ENCODE measurements around the gene AMELX.

Gene AMELX

GRCh38 chrX:11293113-11293512 lies at the start of gene AMELX:
Gene AMELX, plus strand, starts transcription at chrX:11293413. Its CDS starts 1,376 bp downstream, at chrX:11294789.
- DNase-seq = no peak

DNA sequence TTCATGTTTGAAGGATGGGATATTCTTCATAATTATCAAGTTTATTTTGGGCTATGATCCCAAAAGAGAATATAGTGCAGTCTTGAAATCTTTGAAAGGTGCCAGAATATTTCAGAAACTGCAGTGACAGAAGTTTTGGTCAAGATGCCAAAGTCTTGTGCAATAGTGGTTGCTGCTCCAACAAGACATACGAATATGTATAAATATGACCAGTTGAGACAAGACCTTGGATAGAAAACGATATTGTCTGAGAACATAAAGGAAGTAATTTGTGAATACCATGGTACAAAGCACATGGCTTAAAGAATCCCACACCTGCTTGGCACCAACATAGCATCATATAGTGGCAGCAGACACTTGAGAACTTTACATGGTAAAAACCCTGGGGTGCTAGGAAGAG lies 48.6 kb upstream of the AMELX start:
- no peak for DNase-seq

GRCh38 chrX:11254417-11255109 lies 38.6 kb upstream of the AMELX start:
- DNase-seq = no peak

DNA sequence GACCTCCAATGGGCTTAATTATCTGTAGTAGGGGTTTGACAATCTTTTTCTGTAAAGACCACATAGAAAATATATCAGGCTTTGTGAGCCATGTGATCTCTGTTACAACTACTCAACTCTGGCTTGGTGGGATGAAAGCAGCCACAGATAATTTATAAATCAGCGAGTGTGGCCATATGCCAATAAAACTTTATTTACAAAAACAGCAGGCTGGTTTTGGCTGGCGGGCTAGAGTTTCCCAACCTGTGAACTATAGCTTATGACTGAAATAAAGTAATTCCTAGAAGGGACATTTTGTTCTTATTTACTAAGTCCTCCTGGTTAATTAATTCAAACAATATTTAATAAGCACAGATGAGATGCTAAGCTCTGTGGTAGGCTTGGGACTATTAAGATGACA lies 35.9 kb upstream of the AMELX start:
- DNase-seq = no peak

DNA sequence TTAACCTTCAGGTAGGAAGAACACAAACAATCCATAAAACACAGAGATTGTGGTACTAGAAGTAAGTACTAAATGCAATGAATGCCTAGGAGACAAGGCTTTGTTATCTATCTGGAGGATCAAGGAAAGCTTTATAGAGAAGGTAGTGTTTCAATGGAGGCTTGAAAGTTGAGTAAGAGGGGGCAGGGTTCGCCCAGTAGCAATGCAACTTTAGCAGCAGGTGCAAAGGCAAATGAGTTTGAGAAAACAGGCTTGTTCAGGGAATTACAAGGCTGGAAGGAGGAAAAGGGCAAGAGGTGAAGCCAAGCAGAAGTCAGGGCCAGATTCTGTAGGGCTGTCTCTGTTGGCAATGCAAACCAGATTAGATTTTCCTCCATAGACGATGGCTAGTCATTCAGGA lies 35.5 kb upstream of the AMELX start:
- DNase-seq = no peak

GRCh38 chrX:11259437-11259836 lies 33.8 kb upstream of the AMELX start:
- DNase-seq = no peak

GRCh38 chrX:11261260-11261659 lies 32.0 kb upstream of the AMELX start:
- no peak for DNase-seq

DNA sequence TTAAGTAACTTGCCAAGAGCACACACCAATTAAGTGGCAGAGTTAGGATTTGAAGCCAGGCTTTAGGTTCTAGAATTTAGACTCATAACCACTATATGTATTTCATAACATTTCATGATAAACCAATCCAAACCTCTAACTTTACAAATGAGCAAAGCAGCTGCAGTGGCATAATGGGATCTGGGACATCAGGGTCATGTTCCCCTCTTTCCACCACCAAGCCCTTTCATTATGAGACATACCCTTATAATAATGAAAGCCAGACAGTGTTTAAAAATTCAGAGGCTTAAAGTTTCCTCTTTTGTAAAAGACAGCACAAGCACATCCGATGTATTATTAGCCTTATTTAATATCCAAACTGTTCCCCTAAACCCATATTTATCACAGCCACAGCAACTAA lies 28.3 kb upstream of the AMELX start:
- DNase-seq = no peak

DNA sequence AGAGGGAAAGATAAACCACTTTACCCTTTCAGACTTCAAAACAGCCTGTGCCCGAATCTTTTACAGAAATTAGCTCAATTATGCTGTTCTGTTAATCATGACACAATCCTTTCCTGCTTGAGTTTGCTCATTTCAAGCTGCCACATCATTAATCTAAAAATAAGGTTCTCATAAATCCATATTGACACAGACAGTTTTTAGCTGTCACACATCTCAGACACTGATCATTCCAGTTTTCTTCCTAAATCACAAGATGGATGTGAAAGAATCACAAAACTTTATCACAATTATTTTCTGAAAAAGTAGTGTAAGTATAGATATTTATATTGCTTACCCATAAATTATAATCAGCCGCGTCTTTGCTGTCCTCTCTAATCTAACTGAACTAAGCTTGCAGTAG lies 27.9 kb upstream of the AMELX start:
- no peak for DNase-seq

DNA sequence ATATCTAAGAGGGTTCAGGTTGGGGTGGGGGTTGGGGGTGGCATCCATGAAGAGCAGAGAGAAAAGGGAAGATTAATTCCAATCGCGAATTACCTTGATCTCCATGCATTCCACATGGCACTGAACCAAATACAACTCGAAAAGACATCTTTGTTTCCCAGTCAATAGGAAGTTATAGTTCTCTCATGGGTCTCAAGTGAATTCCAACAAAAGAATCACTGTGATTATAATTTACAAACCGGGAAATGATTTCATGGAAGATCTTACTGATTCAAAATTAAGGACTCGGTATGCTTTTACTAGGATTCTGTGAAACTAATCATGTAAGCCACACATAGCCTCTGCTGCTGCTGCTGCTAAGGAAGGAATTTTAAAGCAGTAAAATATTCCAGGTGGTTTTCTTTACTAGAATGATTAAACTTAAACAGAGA lies 26.6 kb upstream of the AMELX start:
- DNase-seq = no peak

- DNase-seq = no peak
Measured at GRCh38 chrX:11267425-11267824, 25.8 kb upstream of the AMELX start.

DNA sequence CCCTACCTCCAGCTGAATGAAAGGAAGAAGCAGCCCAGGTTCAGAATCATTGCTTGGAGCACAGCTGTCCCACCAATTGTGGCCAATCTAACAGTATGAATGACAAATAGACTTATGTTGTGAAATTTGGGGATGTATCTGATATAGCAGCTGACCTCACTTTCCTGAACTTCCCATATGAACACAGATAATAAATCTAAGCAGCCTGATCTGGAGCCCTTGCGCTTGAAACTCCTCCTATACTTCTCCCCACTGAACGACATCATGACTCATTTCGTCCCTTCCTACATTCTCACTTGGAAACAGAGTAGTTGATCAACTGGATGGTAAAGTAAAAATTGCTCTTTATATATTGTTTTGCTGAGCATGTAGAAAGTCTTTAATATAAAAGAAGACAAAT lies 24.2 kb upstream of the AMELX start:
- no peak for DNase-seq

GRCh38 chrX:11269996-11270395 lies 23.2 kb upstream of the AMELX start:
- DNase-seq = no peak

DNA sequence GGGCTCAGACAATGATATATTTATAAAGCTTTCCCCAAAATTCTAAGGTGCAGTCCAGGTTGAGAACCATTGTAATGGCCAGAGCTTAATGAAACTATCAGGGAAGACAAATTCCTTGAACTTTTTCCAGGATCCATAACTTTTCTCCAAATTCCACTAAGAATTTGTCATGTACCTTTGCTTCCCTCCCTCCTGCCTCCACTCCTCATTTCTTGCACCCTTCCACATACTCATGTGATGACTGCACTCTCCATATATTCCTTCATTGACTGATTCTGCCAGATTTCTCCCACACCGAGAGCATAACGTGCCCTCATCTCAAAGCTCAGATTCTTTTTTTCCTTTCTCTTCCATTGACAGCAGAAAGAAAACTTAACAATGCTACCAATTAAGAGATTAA lies 20.9 kb upstream of the AMELX start:
- DNase-seq = no peak

- no peak for DNase-seq
Measured at GRCh38 chrX:11272863-11273262, 20.4 kb upstream of the AMELX start.

DNA sequence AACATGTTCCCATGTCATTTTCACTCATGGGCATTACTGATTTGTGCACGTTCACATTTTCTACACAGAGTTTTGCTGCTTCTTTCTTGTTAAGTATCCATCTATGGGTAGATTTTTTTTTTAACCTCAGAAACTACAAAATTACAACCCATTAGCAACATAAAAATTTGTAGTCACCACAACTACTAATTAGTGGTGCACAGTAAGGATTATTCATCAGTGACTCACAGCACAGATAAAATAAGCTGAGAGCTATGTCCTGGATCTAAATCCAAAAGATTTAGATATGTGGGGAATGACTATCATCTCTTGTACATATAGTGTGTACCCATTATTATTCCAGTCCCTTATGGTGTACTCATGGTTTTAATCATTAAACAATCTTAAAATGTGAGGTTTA lies 19.7 kb upstream of the AMELX start:
- no peak for DNase-seq

DNA sequence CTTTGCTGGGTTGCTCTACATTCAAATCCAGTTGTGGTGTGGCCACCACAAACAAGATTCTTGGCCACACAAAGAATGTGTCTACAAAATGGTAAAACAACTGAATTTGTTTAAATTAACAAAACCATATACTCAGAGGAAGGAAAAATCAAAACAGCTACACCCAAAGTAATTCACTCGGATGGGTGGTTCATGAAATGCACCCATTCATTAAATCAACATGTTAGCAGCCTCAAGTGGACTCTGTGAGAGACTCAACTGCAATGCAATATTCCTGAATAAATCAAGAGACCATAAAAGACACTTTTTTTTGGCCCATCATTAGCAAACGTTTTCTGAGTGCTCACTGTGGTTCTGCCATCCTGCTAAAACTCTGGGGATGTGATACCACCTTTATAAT lies 11.2 kb upstream of the AMELX start:
- DNase-seq = no peak

DNA sequence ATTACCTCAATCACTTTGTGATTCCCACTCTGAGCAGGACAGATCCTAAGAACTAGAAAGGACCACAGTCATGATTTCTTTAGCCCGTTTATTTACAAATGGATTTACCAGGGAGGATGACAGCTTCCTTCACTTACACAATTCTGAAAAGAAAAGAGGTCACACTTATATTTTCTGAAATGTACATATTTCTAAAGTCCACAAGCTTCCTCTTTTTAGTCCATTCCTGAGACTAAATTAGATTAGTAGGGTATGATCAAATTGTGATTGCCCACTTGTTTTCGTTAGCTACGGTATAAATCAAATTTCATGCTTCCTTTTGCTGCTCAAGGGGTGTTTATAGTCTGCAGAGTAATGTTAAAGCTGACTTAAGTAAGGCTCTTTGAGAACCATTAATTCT lies 7.6 kb upstream of the AMELX start:
- no peak for DNase-seq

- no peak for DNase-seq
Measured at GRCh38 chrX:11287505-11287904, 5.7 kb upstream of the AMELX start.

- no peak for DNase-seq
Measured at GRCh38 chrX:11290416-11291102, 2.7 kb upstream of the AMELX start.

GRCh38 chrX:11296051-11296450 lies 2.8 kb downstream of the AMELX start:
- no peak for DNase-seq

DNA sequence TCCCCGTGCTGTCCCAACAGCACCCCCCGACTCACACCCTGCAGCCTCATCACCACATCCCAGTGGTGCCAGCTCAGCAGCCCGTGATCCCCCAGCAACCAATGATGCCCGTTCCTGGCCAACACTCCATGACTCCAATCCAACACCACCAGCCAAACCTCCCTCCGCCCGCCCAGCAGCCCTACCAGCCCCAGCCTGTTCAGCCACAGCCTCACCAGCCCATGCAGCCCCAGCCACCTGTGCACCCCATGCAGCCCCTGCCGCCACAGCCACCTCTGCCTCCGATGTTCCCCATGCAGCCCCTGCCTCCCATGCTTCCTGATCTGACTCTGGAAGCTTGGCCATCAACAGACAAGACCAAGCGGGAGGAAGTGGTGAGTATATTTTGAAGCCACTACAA lies 5.4 kb downstream of the AMELX start:
- no peak for DNase-seq

DNA sequence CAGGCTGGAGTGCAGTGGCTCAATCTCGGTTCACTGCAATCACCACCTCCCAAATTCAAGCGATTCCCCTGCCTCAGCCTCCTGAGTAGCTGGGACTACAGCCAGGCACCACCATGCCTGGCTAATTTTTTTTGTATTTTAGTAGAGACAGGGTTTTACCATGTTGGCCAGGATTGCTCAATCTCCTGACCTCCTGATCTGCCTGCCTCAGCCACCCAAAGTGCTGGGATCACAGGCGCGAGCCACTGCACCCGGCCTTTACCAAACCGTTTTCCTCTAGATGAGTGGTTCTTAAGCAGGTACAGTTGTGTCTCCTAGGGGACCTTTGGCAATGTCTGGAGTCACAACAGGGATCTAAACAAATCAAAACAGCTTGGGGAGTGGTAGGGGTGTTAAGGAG lies 11.6 kb downstream of the AMELX start:
- no peak for DNase-seq

GRCh38 chrX:11305641-11306040 lies 12.4 kb downstream of the AMELX start:
- DNase-seq = no peak

DNA sequence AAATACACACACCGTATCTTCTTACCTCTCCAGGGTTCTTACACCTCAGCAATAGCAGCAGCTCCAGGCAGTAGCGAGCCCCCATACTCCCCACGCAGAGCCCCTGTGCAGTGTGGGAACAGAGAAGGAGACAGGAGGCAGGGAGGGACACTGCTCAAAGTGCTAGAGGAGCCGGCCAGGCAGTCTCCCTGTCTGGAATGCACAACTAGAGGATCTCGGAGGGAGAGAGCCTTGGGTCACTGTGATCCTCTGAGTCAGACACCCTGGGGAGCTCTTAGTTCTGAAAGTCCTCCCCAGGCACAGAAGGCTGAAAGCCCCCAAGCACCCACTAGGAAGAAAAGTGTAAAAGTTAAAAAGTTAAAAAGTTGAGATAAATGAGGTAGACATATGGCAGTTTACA lies 16.0 kb downstream of the AMELX start:
- DNase-seq = no peak
